Measurements from ENCODE around the gene CALHM1. TPM values are rescaled to one million over a fixed set of nuclear protein-coding genes. Genes with fewer than 3 reads are reported as not detected.

Gene CALHM1
- total and polyA plus RNA-seq, 5 donors from 2014 or later, result not detected

- Histone ChIP-seq H3K4me3 (ENCODE audit: low read depth, low read length) (no peak overlapping the region), H3K27ac (ENCODE audit: insufficient read depth, low read length, poor library complexity, severe bottlenecking) (no peak overlapping the region), H3K27me3 (ENCODE audit: control insufficient read depth, insufficient read depth, low read length) (no peaks in the 10 kb centered on the region), H3K36me3 (ENCODE audit: control insufficient read depth, insufficient read depth, low read length) (peaks cover 85% of the 10 kb centered on the region), H3K9me3 (ENCODE audit: control insufficient read depth in 2 of 2, low read length in 2 of 2) (no peaks in the 10 kb centered on the region), H3K4me1 (ENCODE audit: control insufficient read depth, insufficient read depth, low read length, poor library complexity, severe bottlenecking) (peaks cover 18% of the 10 kb centered on the region)
- Mint-ChIP-seq H3K27ac (peak overlapping the region in 1 of 3 donors; percentile 65), H3K36me3 (peaks cover 52% of the 10 kb centered on the region), H3K4me3 (peak overlapping the region in 1 of 4 donors; percentile 24), H3K27me3 (no peaks in the 10 kb centered on the region), H3K9me3 (no peaks in the 10 kb centered on the region), H3K4me1 (peaks cover 0 to 37% (median 23%) of the 10 kb centered on the region in 4 donors)
- DNase-seq, result no peak
- no peak for ATAC-seq (ENCODE audit: low read depth in 2 of 2)
Measured at GRCh38 chr10:103444478-103444877, 14.2 kb downstream of the CALHM1 start.

DNA sequence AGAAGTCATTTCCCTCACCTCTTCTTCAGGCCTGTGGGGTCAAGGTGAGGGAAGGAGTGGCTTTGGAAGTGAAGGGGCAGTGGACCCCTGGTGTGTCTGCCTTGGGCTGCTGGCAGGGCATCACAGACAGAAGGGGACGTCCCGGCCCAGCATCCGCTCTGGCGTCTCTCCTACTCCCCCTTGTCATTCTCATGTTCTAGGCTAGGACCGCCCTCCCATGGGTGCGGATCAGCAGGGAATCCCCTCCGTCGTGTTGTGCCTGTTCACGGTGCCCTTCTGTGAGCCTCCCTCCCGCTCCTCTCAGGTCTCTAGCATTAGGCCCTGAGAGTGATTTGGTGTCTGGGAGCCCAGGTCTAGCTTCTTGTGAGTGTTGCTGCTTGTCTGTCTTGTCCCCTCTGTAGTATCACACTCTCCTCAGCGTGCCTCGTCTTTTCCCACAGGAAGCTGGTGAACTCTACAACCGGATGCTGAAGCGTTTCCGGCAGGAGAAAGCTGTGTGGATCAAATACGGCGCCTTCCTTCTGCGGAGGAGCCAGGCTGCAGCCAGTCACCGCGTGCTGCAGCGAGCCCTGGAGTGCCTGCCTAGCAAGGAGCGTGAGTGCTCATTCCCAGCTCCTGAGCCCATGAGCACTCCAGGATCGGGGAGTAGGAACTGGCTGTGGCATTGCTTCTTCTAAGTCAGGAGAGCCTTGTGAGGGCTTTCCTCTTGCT is 15.1 kb downstream of the CALHM1 start:
- Mint-ChIP-seq H3K27ac (peak overlapping the region in 1 of 3 donors; percentile 46), H3K4me3 (no peak overlapping the region), H3K36me3 (peaks cover 48% of the 10 kb centered on the region), H3K9me3 (no peaks in the 10 kb centered on the region), H3K27me3 (no peaks in the 10 kb centered on the region), H3K4me1 (peaks cover 0 to 28% (median 14%) of the 10 kb centered on the region in 4 donors)
- Histone ChIP-seq H3K27me3 (ENCODE audit: control insufficient read depth, insufficient read depth, low read length) (no peaks in the 10 kb centered on the region), H3K9me3 (ENCODE audit: control insufficient read depth in 2 of 2, low read length in 2 of 2) (no peaks in the 10 kb centered on the region), H3K27ac (ENCODE audit: insufficient read depth, low read length, poor library complexity, severe bottlenecking) (no peak overlapping the region), H3K4me1 (ENCODE audit: control insufficient read depth, insufficient read depth, low read length, poor library complexity, severe bottlenecking) (peaks cover 9% of the 10 kb centered on the region), H3K4me3 (ENCODE audit: low read depth, low read length) (no peak overlapping the region), H3K36me3 (ENCODE audit: control insufficient read depth, insufficient read depth, low read length) (peaks cover 83% of the 10 kb centered on the region)
- no peak for DNase-seq
- no peak for ATAC-seq (ENCODE audit: low read depth in 2 of 2)

DNA sequence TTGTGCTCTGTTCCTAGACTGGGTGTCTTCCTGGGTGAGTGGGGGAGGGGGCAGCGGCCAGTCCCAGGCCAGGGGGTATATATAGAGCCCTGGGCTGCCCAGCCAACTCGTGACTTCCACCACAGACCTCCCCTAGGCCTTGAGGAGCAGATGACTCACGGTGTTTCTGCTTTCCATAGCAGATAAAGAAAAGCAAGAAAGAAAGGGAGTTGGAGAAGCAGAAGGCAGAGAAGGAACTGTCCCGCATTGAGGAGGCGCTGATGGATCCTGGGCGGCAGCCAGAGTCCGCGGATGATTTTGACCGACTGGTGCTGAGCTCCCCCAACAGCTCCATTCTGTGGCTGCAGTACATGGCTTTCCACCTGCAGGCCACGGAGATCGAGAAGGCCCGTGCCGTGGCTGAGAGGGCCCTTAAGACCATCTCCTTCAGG is 16.7 kb downstream of the CALHM1 start:
- peaks cover 0 to 16% (median 9%) of the 10 kb centered on the region in 4 donors for H3K4me1 Mint-ChIP-seq
- no peaks in the 10 kb centered on the region for H3K27me3 Mint-ChIP-seq
- H3K9me3 ChIP-seq (ENCODE audit: control insufficient read depth in 2 of 2, low read length in 2 of 2), result no peaks in the 10 kb centered on the region
- H3K4me1 ChIP-seq (ENCODE audit: control insufficient read depth, insufficient read depth, low read length, poor library complexity, severe bottlenecking), result no peaks in the 10 kb centered on the region
- H3K27ac ChIP-seq (ENCODE audit: insufficient read depth, low read length, poor library complexity, severe bottlenecking), result no peak overlapping the region
- no peak for ATAC-seq (ENCODE audit: low read depth in 2 of 2)
- H3K36me3 Mint-ChIP-seq, result peaks cover 51% of the 10 kb centered on the region
- H3K27ac Mint-ChIP-seq, result no peak overlapping the region
- no peak overlapping the region for H3K4me3 Mint-ChIP-seq
- H3K9me3 Mint-ChIP-seq, result no peaks in the 10 kb centered on the region
- DNase-seq, result no peak
- peaks cover 85% of the 10 kb centered on the region for H3K36me3 ChIP-seq (ENCODE audit: control insufficient read depth, insufficient read depth, low read length)
- H3K4me3 ChIP-seq (ENCODE audit: low read depth, low read length), result no peak overlapping the region
- no peaks in the 10 kb centered on the region for H3K27me3 ChIP-seq (ENCODE audit: control insufficient read depth, insufficient read depth, low read length)

DNA sequence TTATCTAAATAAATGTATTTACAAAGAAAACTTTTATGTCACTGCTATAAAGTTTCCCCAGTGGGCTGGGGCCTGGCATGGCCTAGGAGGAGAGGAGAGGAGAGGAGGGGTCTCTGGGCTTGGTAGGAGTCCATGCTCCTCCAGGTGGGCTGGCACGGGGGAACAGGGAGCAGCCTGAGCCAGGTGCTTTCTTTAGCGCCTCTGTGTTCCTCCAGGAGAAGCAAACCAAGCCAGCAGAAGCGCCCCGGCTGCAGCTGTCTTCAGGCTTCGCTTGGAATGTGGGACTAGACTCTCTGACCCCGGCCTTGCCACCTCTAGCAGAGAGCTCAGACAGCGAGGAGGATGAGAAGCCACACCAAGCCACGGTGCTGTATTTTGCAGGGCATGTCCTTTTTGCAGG is 17.1 kb downstream of the CALHM1 start:
- H3K9me3 Mint-ChIP-seq, result no peaks in the 10 kb centered on the region
- DNase-seq (no peak), ATAC-seq (ENCODE audit: low read depth in 2 of 2) (no peak)
- H3K27ac Mint-ChIP-seq, result peak overlapping the region in 1 of 3 donors; percentile 20
- H3K4me1 ChIP-seq (ENCODE audit: control insufficient read depth, insufficient read depth, low read length, poor library complexity, severe bottlenecking), result no peaks in the 10 kb centered on the region
- no peaks in the 10 kb centered on the region for H3K9me3 ChIP-seq (ENCODE audit: control insufficient read depth in 2 of 2, low read length in 2 of 2)
- peaks cover 84% of the 10 kb centered on the region for H3K36me3 ChIP-seq (ENCODE audit: control insufficient read depth, insufficient read depth, low read length)
- peaks cover 53% of the 10 kb centered on the region for H3K36me3 Mint-ChIP-seq
- H3K27me3 Mint-ChIP-seq, result no peaks in the 10 kb centered on the region
- no peak overlapping the region for H3K4me3 Mint-ChIP-seq
- H3K27me3 ChIP-seq (ENCODE audit: control insufficient read depth, insufficient read depth, low read length), result no peaks in the 10 kb centered on the region
- H3K27ac ChIP-seq (ENCODE audit: insufficient read depth, low read length, poor library complexity, severe bottlenecking), result no peak overlapping the region
- peaks cover 0 to 13% (median 8%) of the 10 kb centered on the region in 4 donors for H3K4me1 Mint-ChIP-seq
- no peak overlapping the region for H3K4me3 ChIP-seq (ENCODE audit: low read depth, low read length)

- H3K4me3 Mint-ChIP-seq, result no peak overlapping the region
- Histone ChIP-seq H3K4me1 (ENCODE audit: control insufficient read depth, insufficient read depth, low read length, poor library complexity, severe bottlenecking) (no peaks in the 10 kb centered on the region), H3K9me3 (ENCODE audit: control insufficient read depth in 2 of 2, low read length in 2 of 2) (no peaks in the 10 kb centered on the region), H3K27me3 (ENCODE audit: control insufficient read depth, insufficient read depth, low read length) (no peaks in the 10 kb centered on the region), H3K27ac (ENCODE audit: insufficient read depth, low read length, poor library complexity, severe bottlenecking) (no peak overlapping the region), H3K36me3 (ENCODE audit: control insufficient read depth, insufficient read depth, low read length) (peaks cover 80% of the 10 kb centered on the region), H3K4me3 (ENCODE audit: low read depth, low read length) (no peak overlapping the region)
- H3K9me3 Mint-ChIP-seq, result no peaks in the 10 kb centered on the region
- peaks cover 53% of the 10 kb centered on the region for H3K36me3 Mint-ChIP-seq
- H3K4me1 Mint-ChIP-seq, result peaks cover 0 to 10% (median 6%) of the 10 kb centered on the region in 4 donors
- no peak for ATAC-seq (ENCODE audit: low read depth in 2 of 2)
- DNase-seq, result no peak
- peak overlapping the region in 2 of 3 donors; percentile 14 to 20 for H3K27ac Mint-ChIP-seq
- no peaks in the 10 kb centered on the region for H3K27me3 Mint-ChIP-seq
Measured at GRCh38 chr10:103441206-103441605, 17.5 kb downstream of the CALHM1 start.

DNA sequence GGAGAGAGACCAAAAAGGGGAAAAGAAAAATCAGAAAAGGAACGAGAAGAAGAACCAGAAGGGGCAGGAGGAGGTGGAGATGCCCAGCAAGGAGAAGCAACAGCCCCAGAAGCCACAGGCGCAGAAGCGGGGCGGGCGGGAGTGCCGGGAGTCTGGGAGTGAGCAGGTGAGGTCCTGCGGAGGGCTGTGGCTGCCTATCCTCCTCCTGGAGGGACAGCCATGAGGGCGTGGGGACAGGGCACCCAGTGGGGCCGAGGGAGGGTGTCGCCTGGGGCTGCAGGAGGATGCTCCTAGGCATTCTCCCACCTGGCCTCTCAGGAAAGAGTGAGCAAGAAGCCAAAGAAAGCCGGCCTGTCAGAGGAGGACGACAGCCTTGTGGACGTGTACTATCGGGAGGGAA is 18.3 kb downstream of the CALHM1 start:
- Histone ChIP-seq H3K4me1 (ENCODE audit: control insufficient read depth, insufficient read depth, low read length, poor library complexity, severe bottlenecking) (no peaks in the 10 kb centered on the region), H3K4me3 (ENCODE audit: low read depth, low read length) (no peak overlapping the region), H3K27me3 (ENCODE audit: control insufficient read depth, insufficient read depth, low read length) (no peaks in the 10 kb centered on the region), H3K36me3 (ENCODE audit: control insufficient read depth, insufficient read depth, low read length) (peaks cover 77% of the 10 kb centered on the region), H3K27ac (ENCODE audit: insufficient read depth, low read length, poor library complexity, severe bottlenecking) (no peak overlapping the region), H3K9me3 (ENCODE audit: control insufficient read depth in 2 of 2, low read length in 2 of 2) (no peaks in the 10 kb centered on the region)
- no peak for DNase-seq
- Mint-ChIP-seq H3K4me3 (peak overlapping the region in 1 of 4 donors; percentile 11), H3K9me3 (no peaks in the 10 kb centered on the region), H3K4me1 (peaks cover 0 to 6% (median 5%) of the 10 kb centered on the region in 4 donors), H3K27me3 (no peaks in the 10 kb centered on the region), H3K36me3 (peaks cover 50% of the 10 kb centered on the region), H3K27ac (no peak overlapping the region)
- no peak for ATAC-seq (ENCODE audit: low read depth in 2 of 2)

GRCh38 chr10:103439776-103440175 is 18.9 kb downstream of the CALHM1 start:
- Histone ChIP-seq H3K9me3 (ENCODE audit: control insufficient read depth in 2 of 2, low read length in 2 of 2) (no peaks in the 10 kb centered on the region), H3K36me3 (ENCODE audit: control insufficient read depth, insufficient read depth, low read length) (peaks cover 71% of the 10 kb centered on the region), H3K27ac (ENCODE audit: insufficient read depth, low read length, poor library complexity, severe bottlenecking) (no peak overlapping the region), H3K27me3 (ENCODE audit: control insufficient read depth, insufficient read depth, low read length) (no peaks in the 10 kb centered on the region), H3K4me3 (ENCODE audit: low read depth, low read length) (no peak overlapping the region), H3K4me1 (ENCODE audit: control insufficient read depth, insufficient read depth, low read length, poor library complexity, severe bottlenecking) (no peaks in the 10 kb centered on the region)
- no peak for DNase-seq
- Mint-ChIP-seq H3K36me3 (peaks cover 47% of the 10 kb centered on the region), H3K27ac (peak overlapping the region in 1 of 3 donors; percentile 14), H3K27me3 (no peaks in the 10 kb centered on the region), H3K9me3 (no peaks in the 10 kb centered on the region), H3K4me3 (no peak overlapping the region), H3K4me1 (peaks cover 0 to 2% (median 1%) of the 10 kb centered on the region in 4 donors)
- no peak for ATAC-seq (ENCODE audit: low read depth in 2 of 2)

DNA sequence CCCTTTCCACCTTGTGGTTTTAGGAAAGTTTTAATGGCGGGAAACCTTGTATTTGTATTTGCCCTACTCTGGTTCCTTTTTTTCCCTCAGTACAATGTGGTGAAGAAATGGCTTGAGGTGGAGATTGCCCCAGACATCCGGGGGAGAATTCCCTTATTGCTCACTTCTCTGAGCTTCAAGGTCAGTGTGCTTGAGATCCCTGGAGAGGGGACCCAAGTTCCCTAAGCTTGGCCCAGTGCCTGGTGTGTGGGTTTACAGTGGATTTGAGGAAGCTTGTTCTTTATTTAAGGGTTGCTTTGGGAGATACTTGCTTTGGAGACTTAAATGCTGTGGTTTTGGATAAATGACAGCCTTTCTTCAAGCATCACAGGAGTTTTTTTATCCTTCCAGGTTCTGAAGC is 24.8 kb downstream of the CALHM1 start:
- no peak for DNase-seq
- peaks cover 42% of the 10 kb centered on the region for H3K36me3 Mint-ChIP-seq
- H3K27ac Mint-ChIP-seq, result no peak overlapping the region

More for the DNA sequence above, 24.8 kb downstream of the CALHM1 start:
- Mint-ChIP-seq H3K4me1 (peaks cover 0 to 17% (median 7%) of the 10 kb centered on the region in 4 donors), H3K27me3 (no peaks in the 10 kb centered on the region), H3K9me3 (no peaks in the 10 kb centered on the region), H3K4me3 (no peak overlapping the region)
- Histone ChIP-seq H3K9me3 (ENCODE audit: control insufficient read depth in 2 of 2, low read length in 2 of 2) (no peaks in the 10 kb centered on the region), H3K27ac (ENCODE audit: insufficient read depth, low read length, poor library complexity, severe bottlenecking) (no peak overlapping the region), H3K4me1 (ENCODE audit: control insufficient read depth, insufficient read depth, low read length, poor library complexity, severe bottlenecking) (peaks cover 4% of the 10 kb centered on the region), H3K36me3 (ENCODE audit: control insufficient read depth, insufficient read depth, low read length) (peaks cover 41% of the 10 kb centered on the region), H3K4me3 (ENCODE audit: low read depth, low read length) (no peak overlapping the region), H3K27me3 (ENCODE audit: control insufficient read depth, insufficient read depth, low read length) (no peaks in the 10 kb centered on the region)
- ATAC-seq (ENCODE audit: low read depth in 2 of 2), result no peak
